HEK293T (cell line): Measurements from ENCODE around the gene PIK3CB.

Source experiments
- ARNT ChIP-seq: fragments of 450-650 bp; IDR thresholded peaks from 2 replicates; pipeline ENCODE4 v1.6.1; 2017; ENCODE audit warnings: mild to moderate bottlenecking
- BHLHE40 ChIP-seq: fragments of 450-650 bp; IDR thresholded peaks from 2 replicates; pipeline ENCODE4 v1.6.1; 2016; ENCODE audit warnings: mild to moderate bottlenecking, moderate library complexity, borderline replicate concordance
- CTBP1 ChIP-seq: fragments of 450-650 bp; IDR thresholded peaks from 2 replicates; pipeline ENCODE4 v1.6.1; 2016; ENCODE audit warnings: borderline replicate concordance
- FOXA1 ChIP-seq: fragments of 450-650 bp; IDR thresholded peaks from 2 replicates; pipeline ENCODE4 v1.6.1; 2016; ENCODE audit warnings: mild to moderate bottlenecking
- FOXM1 ChIP-seq: fragments of 450-650 bp; IDR thresholded peaks from 2 replicates; pipeline ENCODE4 v1.6.1; 2017; ENCODE audit warnings: mild to moderate bottlenecking, borderline replicate concordance
- HDGF ChIP-seq: fragments of 450-650 bp; IDR thresholded peaks from 2 replicates; pipeline ENCODE4 v1.6.1; 2017; ENCODE audit warnings: antibody characterized with exemption, borderline replicate concordance
- NFRKB ChIP-seq: fragments of 450-650 bp; IDR thresholded peaks from 2 replicates; pipeline ENCODE4 v1.6.1; 2016; ENCODE audit warnings: mild to moderate bottlenecking, moderate library complexity
- SP1 ChIP-seq: fragments of 450-650 bp; IDR thresholded peaks from 2 replicates; pipeline ENCODE4 v1.6.1; 2017
- SUZ12 ChIP-seq: fragments of 450-650 bp; IDR thresholded peaks from 2 replicates; pipeline ENCODE4 v1.6.1; 2016; ENCODE audit warnings: mild to moderate bottlenecking
- TARDBP ChIP-seq: fragments of 450-650 bp; IDR thresholded peaks from 2 replicates; pipeline ENCODE4 v1.6.1; 2016
- ZNF384 ChIP-seq: fragments of 450-650 bp; IDR thresholded peaks from 2 replicates; pipeline ENCODE4 v1.6.1; 2016
- TF ChIP-seq, protein P1 (sequence below): fragments of 450-650 bp; IDR thresholded peaks from 2 replicates; pipeline ENCODE4 v1.6.1; 2016

DNA sequence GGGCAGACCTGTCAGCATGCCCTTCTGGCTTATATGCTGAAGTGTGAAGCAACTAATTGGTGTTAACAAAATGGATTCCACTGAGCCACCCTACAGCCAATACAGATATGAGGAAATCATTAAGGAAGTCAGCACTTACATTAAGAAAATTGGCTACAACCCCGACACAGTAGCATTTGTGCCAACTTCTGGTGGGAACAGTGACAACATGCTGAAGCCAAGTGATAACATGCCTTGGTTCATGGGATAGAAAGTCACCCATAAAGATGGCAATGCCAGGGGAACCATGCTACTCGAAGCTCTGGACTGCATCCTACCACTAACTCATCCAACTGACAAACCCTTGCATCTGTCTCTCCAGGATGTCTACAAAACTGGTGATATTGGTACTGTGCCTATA is 9.4 kb downstream of the PIK3CB start:
- TF ChIP-seq BHLHE40 (no peak), HDGF (no peak), SUZ12 (no peak), SP1 (no peak), ZNF384 (no peak), ARNT (no peak), CTBP1 (no peak), FOXA1 (no peak), FOXM1 (no peak), NFRKB (no peak), TARDBP (no peak)
- TF ChIP-seq, protein P1, sequence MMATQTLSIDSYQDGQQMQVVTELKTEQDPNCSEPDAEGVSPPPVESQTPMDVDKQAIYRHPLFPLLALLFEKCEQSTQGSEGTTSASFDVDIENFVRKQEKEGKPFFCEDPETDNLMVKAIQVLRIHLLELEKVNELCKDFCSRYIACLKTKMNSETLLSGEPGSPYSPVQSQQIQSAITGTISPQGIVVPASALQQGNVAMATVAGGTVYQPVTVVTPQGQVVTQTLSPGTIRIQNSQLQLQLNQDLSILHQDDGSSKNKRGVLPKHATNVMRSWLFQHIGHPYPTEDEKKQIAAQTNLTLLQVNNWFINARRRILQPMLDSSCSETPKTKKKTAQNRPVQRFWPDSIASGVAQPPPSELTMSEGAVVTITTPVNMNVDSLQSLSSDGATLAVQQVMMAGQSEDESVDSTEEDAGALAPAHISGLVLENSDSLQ, result no peak
